Kidney (tissue), 14 donors: Measurements from ENCODE around the gene TMEM134. TPM values are rescaled to one million over a fixed set of nuclear protein-coding genes. Genes with fewer than 3 reads are reported as not detected.
A peak's percentile ranks its signal among the peaks of the same experiment; 100 is the strongest.

Experiments
- DNase-seq, 5 donors: peaks; one replicate each; pipeline ENCODE4 v3.0.0-alpha.2; 2013 to 2020
- FAIRE-seq: peaks from 2 replicates; lab custom pipeline; 2012; peaks lifted over from hg19 to GRCh38; lab: Jason Lieb, UNC
- H3K27ac ChIP-seq, 2 donors: one replicate each; pipeline ENCODE4 v1.7.0; 2013; ENCODE audit warnings: low read depth in 2 of 2, low read length in 2 of 2, inconsistent platforms in 1 of 2
- H3K27me3 ChIP-seq: one replicate; pipeline ENCODE4 v1.7.1; 2013; ENCODE audit warnings: low read length, inconsistent platforms; ENCODE audit not compliant: control insufficient read depth, insufficient read depth
- H3K36me3 ChIP-seq, 3 donors: one replicate each; pipeline versions ENCODE4 v1.7.0 to v1.7.1; 2013; ENCODE audit warnings: low read length in 3 of 3, control low read depth in 1 of 3, inconsistent platforms in 1 of 3; ENCODE audit not compliant: insufficient read depth in 3 of 3, control insufficient read depth in 2 of 3
- H3K4me1 ChIP-seq, 3 donors: one replicate each; pipeline versions ENCODE4 v1.7.0 to v1.7.1; 2013; ENCODE audit warnings: low read length in 3 of 3, inconsistent platforms in 1 of 3, low read depth in 1 of 3; ENCODE audit not compliant: control insufficient read depth in 2 of 3, insufficient read depth in 2 of 3
- H3K4me3 ChIP-seq, 3 donors: one replicate each; pipeline versions ENCODE4 v1.7.0 to v1.8.1; 2013; ENCODE audit warnings: low read length in 3 of 3, control low read depth in 1 of 3, inconsistent platforms in 1 of 3
- H3K9ac ChIP-seq, 3 donors: one replicate each; pipeline versions ENCODE4 v1.7.0 to v1.7.1; 2013; ENCODE audit warnings: low read length in 3 of 3, control low read depth in 1 of 3, inconsistent platforms in 1 of 3
- H3K9me3 ChIP-seq, 3 donors: one replicate each; pipeline versions ENCODE4 v1.7.0 to v1.7.1; 2013; ENCODE audit warnings: low read length in 3 of 3, control low read depth in 1 of 3, inconsistent platforms in 1 of 3; ENCODE audit not compliant: control insufficient read depth in 2 of 3, insufficient read depth in 1 of 3
- CTCF ChIP-seq: IDR thresholded peaks from 3 replicates; pipeline ENCODE4 v1.5.1; 2012; ENCODE audit warnings: mild to moderate bottlenecking, moderate library complexity, borderline replicate concordance; ENCODE audit not compliant: insufficient read depth; ENCODE audit errors: extremely low read depth
- intact Hi-C: fragments of 100-400 bp; cut with DNase I; formaldehyde crosslinking; loops from one replicate; pipeline ENCODE4 v1.11.1; 2022
- polyA plus RNA-seq: library from polyadenylated mRNA; stranded (reverse); fragments of 350-450 nt; fragmentation: Illumina TruSeq; extraction: RNeasy Lipid Tissue Mini Kit (QIAGEN cat#74804); gene quantifications from one replicate; pipeline ENCODE4 v1.2.3, GENCODE V29; 2014; ENCODE audit warnings: low read depth, low replicate concordance; ENCODE audit not compliant: insufficient read depth
- total RNA-seq: library from RNA; stranded (reverse); fragmentation: NEBNext Ultra II Directional; extraction: Animal tissue kit (Norgen Biotek cat#: 25700); gene quantifications from one replicate; pipeline ENCODE4 v1.2.1, GENCODE V29; 2021
- donor health status: control.
- donor health status: control.
- donor health status: control.
- donor health status: control.
- donor health status: control.
- donor health status: DM: yes; HTN: yes; CAD: no.
- donor health status: Normal renal cell carcinoma (clear cell type).

Gene TMEM134
- total and polyA plus RNA-seq, 2 donors from 2014 or later, result 65.5 to 127 TPM

GRCh38 chr11:67465189-67465510 lies 3.9 kb downstream of the TMEM134 start:
- no peaks in the 10 kb centered on the region for H3K36me3 ChIP-seq
- no peak for TF ChIP-seq CTCF
- intact Hi-C loops, result no loop called here
- peak overlapping the region in 2 of 3 donors; percentile 29 to 96 for H3K9ac ChIP-seq
- peaks cover 0 to 23% (median 12%) of the 10 kb centered on the region in 3 donors for H3K4me1 ChIP-seq
- H3K9me3 ChIP-seq, result no peaks in the 10 kb centered on the region
- H3K27ac ChIP-seq, result peak overlapping the region; percentile 93
- H3K27me3 ChIP-seq, result no peaks in the 10 kb centered on the region
- FAIRE-seq (no peak), DNase-seq (no peak)
- H3K4me3 ChIP-seq, result peak overlapping the region; percentile 50 to 81 (median 56)

- H3K9me3 ChIP-seq, result no peaks in the 10 kb centered on the region
- FAIRE-seq (no peak), DNase-seq (peak; percentile 92 to 97 (median 94))
- H3K4me1 ChIP-seq, result peaks cover 0 to 23% (median 12%) of the 10 kb centered on the region in 3 donors
- no peak for TF ChIP-seq CTCF
- peak overlapping the region; percentile 9 to 96 (median 18) for H3K9ac ChIP-seq
- H3K27me3 ChIP-seq, result no peaks in the 10 kb centered on the region
- no peaks in the 10 kb centered on the region for H3K36me3 ChIP-seq
- H3K4me3 ChIP-seq, result peak overlapping the region; percentile 50 to 81 (median 56)
- intact Hi-C loops, result no loop called here
- peak overlapping the region; percentile 93 for H3K27ac ChIP-seq
Observed at GRCh38 chr11:67464411-67465188, 4.5 kb downstream of the TMEM134 start.

GRCh38 chr11:67463680-67464410 lies 5.2 kb downstream of the TMEM134 start:
- no peak for FAIRE-seq
- peak overlapping the region in 1 of 3 donors; percentile 48 for H3K9ac ChIP-seq
- peaks cover 0 to 21% (median 12%) of the 10 kb centered on the region in 3 donors for H3K4me1 ChIP-seq
- H3K9me3 ChIP-seq, result no peaks in the 10 kb centered on the region
- peak overlapping the region in 1 of 3 donors; percentile 81 for H3K4me3 ChIP-seq
- intact Hi-C loops, result no loop called here
- no peaks in the 10 kb centered on the region for H3K36me3 ChIP-seq
- H3K27ac ChIP-seq, result peak overlapping the region; percentile 86 to 93
- no peaks in the 10 kb centered on the region for H3K27me3 ChIP-seq
- TF ChIP-seq CTCF, result no peak
- DNase-seq, result peak in 2 of 5 donors; percentile 78 to 95
